GM12874 (cell line): ENCODE results near the gene ELP2.

ENCODE experiments used
- TF ChIP-seq, protein P1 (sequence below): IDR thresholded peaks from 2 replicates; pipeline ENCODE4 v1.5.1; 2011; ENCODE audit warnings: low read depth, mild to moderate bottlenecking, control low read depth, low read length, moderate library complexity; ENCODE audit not compliant: insufficient read depth

The ELP2 gene

DNA sequence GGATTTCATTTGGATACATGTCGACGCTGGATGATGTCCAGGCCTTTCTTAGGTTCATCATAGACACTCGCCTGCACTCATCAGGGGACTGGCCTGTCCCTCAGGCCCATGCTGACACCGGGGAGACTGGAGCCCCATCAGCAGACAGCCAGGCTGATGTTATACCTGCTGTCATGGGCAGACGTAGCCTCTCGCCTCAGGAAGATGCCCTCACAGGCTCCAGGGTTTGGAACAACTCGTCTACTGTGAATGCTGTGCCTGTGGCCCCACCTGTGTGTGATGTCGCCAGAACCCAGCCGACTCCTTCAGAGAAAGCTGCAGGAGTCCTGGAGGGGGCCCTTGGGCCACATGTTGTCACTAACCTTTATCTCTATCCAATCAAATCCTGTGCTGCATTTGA, 85.9 kb downstream of the ELP2 start:
- TF ChIP-seq, protein P1, sequence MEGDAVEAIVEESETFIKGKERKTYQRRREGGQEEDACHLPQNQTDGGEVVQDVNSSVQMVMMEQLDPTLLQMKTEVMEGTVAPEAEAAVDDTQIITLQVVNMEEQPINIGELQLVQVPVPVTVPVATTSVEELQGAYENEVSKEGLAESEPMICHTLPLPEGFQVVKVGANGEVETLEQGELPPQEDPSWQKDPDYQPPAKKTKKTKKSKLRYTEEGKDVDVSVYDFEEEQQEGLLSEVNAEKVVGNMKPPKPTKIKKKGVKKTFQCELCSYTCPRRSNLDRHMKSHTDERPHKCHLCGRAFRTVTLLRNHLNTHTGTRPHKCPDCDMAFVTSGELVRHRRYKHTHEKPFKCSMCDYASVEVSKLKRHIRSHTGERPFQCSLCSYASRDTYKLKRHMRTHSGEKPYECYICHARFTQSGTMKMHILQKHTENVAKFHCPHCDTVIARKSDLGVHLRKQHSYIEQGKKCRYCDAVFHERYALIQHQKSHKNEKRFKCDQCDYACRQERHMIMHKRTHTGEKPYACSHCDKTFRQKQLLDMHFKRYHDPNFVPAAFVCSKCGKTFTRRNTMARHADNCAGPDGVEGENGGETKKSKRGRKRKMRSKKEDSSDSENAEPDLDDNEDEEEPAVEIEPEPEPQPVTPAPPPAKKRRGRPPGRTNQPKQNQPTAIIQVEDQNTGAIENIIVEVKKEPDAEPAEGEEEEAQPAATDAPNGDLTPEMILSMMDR = no peak

DNA sequence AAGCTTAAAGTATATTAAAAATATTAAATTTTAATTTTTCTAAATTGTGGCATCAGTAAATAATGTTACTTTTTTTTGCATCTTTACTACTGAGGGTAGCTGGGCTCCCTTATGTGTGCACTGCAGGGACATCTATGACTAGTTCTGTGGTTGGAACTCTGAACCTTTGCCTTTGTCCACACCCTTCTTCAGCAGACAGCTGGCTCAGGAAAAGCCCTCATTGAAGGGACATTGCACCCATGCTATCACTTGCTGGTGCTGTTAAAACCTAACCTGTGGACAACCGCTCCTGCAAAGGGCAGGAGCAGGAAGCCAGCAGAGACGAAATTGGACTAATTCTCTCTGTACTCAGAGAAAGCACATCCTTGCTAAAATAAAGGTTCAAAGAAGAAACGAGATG, 87.6 kb downstream of the ELP2 start:
- TF ChIP-seq, protein P1 = no peak

DNA sequence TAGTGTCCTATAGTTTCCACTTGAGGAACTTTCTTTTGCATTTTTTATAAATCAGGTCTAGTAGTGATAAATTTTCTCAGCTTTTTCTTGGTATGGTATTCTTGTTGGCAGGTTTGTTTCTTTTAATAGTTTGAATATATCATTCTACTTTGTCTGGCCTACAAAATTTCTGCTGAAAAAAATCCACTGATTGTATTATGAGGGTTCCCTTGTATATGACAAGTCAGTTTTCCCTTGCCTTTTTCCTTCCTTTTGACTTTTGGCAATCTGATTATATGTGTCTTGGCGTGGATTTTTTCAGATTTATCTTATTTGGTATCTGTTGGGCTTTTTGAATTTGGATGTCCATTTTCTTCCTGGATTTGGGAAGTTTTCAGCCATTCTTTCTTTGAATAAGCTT, 99.5 kb downstream of the ELP2 start:
- TF ChIP-seq, protein P1 = no peak
